Kidney tubule cell (primary cell): Measurements from ENCODE around the gene MX2.
A peak's percentile ranks its signal among the peaks of the same experiment; 100 is the strongest.

Experiments used
- DNase-seq: peaks from one replicate; pipeline ENCODE4 v3.0.0-alpha.2; 2018; ENCODE audit warnings: low spot score

Gene MX2

DNA sequence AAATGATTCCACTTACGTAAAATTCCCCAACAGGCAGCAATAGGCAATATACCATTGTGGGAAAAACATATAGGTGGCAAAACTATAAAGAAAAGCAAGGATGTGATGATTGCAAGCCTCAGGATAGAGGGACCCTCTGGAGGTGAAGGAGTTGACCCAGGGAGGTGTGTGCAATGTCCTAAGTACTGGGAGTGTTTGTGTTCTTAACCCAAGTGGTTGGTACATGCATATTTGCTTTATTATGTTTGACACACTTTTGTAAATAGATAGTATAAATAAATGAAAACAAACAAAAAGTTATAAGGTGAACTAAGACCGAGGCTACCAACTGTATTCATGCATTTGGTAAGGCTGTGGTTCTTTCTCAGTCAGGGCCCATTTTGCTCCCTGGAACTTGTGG is 71.7 kb downstream of the MX2 start:
- DNase-seq = no peak

DNA sequence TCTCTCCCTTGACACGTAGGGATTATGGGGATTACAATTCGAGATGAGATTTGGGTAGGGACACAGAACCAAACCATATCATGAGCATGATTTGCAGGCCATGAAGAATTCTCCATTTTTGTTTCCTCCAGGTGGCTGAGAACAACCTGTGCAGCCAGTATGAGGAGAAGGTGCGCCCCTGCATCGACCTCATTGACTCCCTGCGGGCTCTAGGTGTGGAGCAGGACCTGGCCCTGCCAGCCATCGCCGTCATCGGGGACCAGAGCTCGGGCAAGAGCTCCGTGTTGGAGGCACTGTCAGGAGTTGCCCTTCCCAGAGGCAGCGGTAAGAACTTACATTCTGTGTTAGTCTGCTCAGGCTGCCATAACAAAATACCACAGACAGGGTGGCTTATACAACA is 73.9 kb downstream of the MX2 start:
- no peak for DNase-seq

DNA sequence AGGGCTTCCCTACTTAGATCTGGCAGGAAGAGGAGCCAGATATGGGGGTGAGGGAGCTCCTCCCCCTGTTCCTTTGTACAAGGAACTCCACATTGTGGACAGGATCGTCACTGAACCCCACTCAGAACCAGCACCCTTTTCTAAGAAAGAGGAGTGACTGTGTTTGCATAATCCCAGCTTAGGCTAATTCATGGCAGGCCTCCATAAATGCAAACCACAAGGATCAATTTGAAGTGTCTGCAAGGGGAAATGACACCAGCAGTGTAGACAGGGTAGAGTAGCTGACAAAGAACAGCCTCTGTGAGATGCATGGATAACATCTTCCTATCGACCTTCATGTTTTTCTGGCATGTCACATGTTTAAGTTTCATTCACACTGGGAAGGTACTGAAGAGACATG is 75.9 kb downstream of the MX2 start:
- no peak for DNase-seq

DNA sequence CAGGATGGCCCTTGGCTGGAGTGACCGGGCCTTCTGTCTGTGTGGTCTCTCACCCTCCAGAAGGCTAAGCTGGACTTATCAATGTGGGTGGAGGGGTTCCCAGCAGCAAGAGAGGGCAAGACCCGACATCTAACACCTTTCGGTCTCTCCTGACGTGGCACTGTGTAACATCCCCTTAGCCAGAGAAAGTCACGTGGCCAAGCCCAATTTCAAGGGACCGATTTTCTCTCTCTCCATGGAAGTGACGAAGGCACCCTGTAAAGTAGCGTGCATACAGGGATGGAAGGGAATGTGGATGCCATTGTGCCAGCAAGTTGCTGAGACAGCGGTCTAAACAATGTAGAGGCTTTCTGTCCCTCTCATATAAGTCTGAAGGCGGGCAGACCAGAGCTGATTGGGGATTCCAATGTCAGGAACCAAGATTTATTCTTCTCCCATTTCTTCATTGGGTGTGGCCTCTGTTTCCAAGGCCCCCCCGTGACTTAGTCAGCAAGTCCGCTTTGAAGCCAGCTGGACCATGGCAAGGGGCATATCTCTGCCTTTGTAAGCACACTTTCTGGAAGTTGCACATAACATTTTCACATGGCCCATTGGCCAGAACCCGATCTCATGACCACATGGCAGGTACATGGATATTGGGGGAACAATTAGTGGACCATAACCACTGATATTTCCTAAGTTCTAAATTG is 76.7 kb downstream of the MX2 start:
- no peak for DNase-seq

DNA sequence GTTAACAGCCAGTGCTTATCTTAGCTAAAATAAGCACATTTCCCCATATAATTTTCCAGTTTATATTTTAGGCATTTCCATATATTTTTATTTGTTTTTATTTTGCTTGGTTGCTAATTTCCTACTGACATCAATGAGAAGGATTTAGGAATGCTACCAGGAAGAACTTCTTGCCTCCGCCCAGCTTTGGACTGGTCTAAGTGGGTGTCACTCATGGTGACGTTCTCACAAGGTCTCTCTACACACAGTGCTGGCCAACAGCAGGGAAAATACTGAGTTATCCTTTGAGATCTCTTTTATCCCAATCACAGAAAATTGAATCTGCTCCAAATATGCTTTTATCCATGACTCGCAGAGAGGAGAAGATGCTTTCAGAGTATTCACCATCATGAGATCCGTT is 77.4 kb downstream of the MX2 start:
- no peak for DNase-seq

DNA sequence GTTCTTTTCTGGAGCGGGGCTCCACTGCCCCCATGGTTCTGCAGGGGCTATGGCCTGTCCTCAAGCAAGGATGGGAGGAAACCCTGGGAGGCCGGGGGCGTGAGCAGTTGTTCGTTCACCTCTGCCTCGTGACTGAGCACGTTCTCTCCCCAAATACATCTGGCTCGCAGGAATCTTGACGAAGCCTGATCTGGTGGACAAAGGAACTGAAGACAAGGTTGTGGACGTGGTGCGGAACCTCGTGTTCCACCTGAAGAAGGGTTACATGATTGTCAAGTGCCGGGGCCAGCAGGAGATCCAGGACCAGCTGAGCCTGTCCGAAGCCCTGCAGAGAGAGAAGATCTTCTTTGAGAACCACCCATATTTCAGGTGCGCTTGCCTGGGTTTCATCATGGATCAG is 79.7 kb downstream of the MX2 start:
- DNase-seq = no peak

DNA sequence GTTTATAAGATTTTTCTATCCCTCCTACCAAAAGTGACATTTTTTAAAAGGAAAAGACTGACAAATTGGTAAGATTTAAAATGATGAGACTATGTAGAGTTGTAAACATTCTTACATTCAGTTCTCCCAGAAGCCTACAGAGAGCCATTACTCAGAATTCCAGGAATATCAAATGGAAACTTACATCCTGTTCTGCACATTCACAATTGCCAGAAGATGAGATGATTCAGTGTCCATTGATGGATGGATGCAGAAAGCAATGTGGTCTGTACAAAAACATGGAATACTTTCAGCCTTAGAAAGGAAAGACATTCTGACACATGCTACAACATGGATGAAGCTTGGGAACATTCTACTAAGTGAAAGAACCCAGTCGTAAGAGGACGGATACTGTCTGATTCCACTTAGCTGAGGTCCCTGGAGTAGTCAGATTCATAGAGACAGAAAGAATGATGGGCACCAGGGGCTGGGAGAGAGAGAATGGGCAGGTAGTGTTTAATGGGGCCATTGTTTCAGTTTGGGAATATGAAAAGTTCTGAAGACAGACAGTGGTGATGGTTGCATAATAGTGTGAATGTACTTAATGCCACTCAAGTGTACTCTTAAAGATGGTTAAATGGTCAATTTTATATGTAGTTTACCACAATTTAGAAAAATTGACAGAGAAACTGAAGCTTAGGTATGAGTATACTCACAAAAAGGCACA is 80.8 kb downstream of the MX2 start:
- DNase-seq = peak; percentile 9

GRCh38 chr21:41443562-41443961 is 81.7 kb downstream of the MX2 start:
- no peak for DNase-seq

DNA sequence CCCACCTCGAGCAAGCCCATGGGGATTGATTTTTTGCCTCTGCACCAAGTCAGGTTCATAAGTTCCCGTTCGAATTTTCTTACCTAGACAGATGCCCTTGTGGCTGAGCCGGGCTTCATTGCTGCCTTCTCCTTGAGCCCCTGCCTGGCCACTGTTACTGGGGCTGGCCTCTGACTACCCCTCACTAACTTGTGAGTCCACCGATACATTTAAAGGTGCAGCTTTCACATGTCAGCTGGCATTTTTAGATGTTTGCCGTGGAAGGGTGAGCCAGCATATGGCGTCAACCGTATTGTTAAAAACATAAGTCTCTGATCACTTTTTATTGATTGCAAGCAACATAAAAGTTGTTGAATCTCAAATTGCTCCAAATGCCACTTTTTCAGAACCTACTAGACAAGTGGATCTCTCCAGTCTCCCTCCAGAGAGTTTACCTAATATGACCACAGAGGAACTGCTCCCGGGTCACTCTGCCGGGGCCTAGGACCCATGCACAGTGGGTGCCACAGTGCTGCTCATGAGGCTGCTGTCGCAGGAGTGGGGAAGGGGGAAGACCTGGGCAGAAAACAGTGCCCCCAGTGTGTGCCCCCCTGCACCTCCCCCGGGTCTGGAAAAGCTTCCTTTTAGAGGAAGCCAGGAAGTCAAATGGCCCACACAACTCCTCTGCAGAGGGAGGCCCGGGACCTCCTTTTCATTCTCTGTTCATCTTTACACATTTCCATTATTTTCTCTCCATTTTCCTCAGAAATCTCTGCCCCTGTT is 83.1 kb downstream of the MX2 start:
- no peak for DNase-seq

GRCh38 chr21:41445465-41445862 is 83.6 kb downstream of the MX2 start:
- no peak for DNase-seq

- no peak for DNase-seq
Observed at GRCh38 chr21:41446586-41446985, 84.8 kb downstream of the MX2 start.

- DNase-seq = no peak
Observed at GRCh38 chr21:41447356-41447755, 85.5 kb downstream of the MX2 start.

GRCh38 chr21:41449613-41450012 is 87.8 kb downstream of the MX2 start:
- DNase-seq = no peak

DNA sequence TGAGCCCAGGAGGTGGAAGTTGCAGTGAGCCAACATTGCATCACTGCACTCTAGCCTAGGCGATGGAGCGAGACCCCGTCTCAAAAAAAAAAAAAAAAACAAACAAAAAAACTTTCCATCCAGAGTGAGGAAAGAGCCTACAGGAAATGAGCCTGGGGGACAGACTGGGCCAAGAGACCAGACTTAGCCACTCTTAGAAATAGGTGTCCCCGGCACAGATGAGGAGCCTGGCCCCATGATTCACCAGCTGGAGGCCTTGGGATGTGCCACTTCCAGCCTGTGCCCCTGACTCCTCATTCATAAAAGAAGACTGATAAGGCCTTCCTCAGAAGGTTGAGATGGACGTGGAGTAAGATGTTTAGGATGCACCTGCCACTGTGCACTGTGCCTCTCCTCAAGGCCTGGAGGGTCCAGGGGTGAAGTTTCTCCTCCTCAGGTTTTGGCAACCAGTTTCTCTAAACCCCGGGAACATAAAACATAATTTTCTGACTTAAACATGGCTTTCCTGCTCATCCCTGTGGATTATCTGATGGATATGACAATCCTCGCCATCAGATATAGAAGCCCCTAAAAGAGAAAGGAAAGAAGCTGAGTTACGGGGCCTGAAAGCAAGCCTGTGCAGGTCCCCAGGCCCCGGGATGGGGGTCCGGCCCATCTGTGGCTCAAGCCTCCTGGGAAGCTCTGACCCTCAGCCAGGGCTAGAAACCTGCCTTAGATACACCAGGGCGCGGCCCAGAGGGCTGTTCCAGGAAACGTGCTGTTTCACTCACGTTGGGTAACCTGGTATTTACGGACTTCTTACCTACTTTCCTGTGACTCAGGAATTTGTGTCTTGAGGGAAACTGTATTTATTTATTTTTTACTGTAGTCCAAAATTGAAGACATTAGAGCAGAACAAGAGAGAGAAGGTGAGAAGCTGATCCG is 90.2 kb downstream of the MX2 start:
- DNase-seq = no peak

- DNase-seq = no peak
Observed at GRCh38 chr21:41453198-41453597, 91.4 kb downstream of the MX2 start.

- no peak for DNase-seq
Observed at GRCh38 chr21:41453761-41454160, 91.9 kb downstream of the MX2 start.

GRCh38 chr21:41458121-41458520 is 96.3 kb downstream of the MX2 start:
- peak; percentile 22 for DNase-seq

GRCh38 chr21:41458559-41458958 is 96.7 kb downstream of the MX2 start:
- no peak for DNase-seq
